CD4-positive, alpha-beta T cell treated with Interleukin-12 subunit alpha and Interleukin-12 subunit beta, for 1 hour (primary cell): ENCODE data around the gene SYT1.

Experiments
- DNase-seq: peaks from one replicate; pipeline ENCODE4 v3.0.0-alpha.2; 2020

The SYT1 gene

GRCh38 chr12:79366374-79366773, 501.8 kb downstream of the SYT1 start:
- no peak for DNase-seq

- no peak for DNase-seq
Observed at GRCh38 chr12:79367032-79367589, 502.5 kb downstream of the SYT1 start.

- no peak for DNase-seq
Observed at GRCh38 chr12:79370021-79370420, 505.4 kb downstream of the SYT1 start.

GRCh38 chr12:79371226-79371625, 506.7 kb downstream of the SYT1 start:
- no peak for DNase-seq

- DNase-seq: no peak
Observed at GRCh38 chr12:79373896-79374499, 509.4 kb downstream of the SYT1 start.

GRCh38 chr12:79374545-79374944, 510.0 kb downstream of the SYT1 start:
- no peak for DNase-seq

GRCh38 chr12:79375050-79375449, 510.5 kb downstream of the SYT1 start:
- DNase-seq: no peak

- no peak for DNase-seq
Observed at GRCh38 chr12:79378496-79378895, 513.9 kb downstream of the SYT1 start.

- DNase-seq: no peak
Observed at GRCh38 chr12:79380402-79380801, 515.8 kb downstream of the SYT1 start.

GRCh38 chr12:79381248-79382208, 517.0 kb downstream of the SYT1 start:
- DNase-seq: no peak

GRCh38 chr12:79384551-79384950, 520.0 kb downstream of the SYT1 start:
- DNase-seq: no peak

GRCh38 chr12:79388011-79388410, 523.4 kb downstream of the SYT1 start:
- no peak for DNase-seq

GRCh38 chr12:79393842-79394241, 529.3 kb downstream of the SYT1 start:
- no peak for DNase-seq

- no peak for DNase-seq
Observed at GRCh38 chr12:79397609-79398008, 533.0 kb downstream of the SYT1 start.

GRCh38 chr12:79400481-79400880, 535.9 kb downstream of the SYT1 start:
- DNase-seq: no peak

- no peak for DNase-seq
Observed at GRCh38 chr12:79402606-79403005, 538.0 kb downstream of the SYT1 start.

GRCh38 chr12:79406993-79407392, 542.4 kb downstream of the SYT1 start:
- no peak for DNase-seq

GRCh38 chr12:79407671-79408622, 543.4 kb downstream of the SYT1 start:
- no peak for DNase-seq

GRCh38 chr12:79408689-79409088, 544.1 kb downstream of the SYT1 start:
- no peak for DNase-seq

GRCh38 chr12:79409562-79409961, 545.0 kb downstream of the SYT1 start:
- DNase-seq: no peak

- no peak for DNase-seq
Observed at GRCh38 chr12:79411791-79412190, 547.2 kb downstream of the SYT1 start.

- no peak for DNase-seq
Observed at GRCh38 chr12:79413796-79414195, 549.2 kb downstream of the SYT1 start.

GRCh38 chr12:79414252-79414651, 549.7 kb downstream of the SYT1 start:
- DNase-seq: no peak
